ENCODE measurements around the gene UBC. TPM values are rescaled to one million over a fixed set of nuclear protein-coding genes. Genes with fewer than 3 reads are reported as not detected.
"Not testable (repeated sequence)": the region's sequence is repeated elsewhere in the genome, so short reads cannot be mapped to it uniquely, and the experiment has no call there.

UBC gene
- total RNA-seq, 2 donors from 2014 or later: 938 to 1,145 TPM

DNA sequence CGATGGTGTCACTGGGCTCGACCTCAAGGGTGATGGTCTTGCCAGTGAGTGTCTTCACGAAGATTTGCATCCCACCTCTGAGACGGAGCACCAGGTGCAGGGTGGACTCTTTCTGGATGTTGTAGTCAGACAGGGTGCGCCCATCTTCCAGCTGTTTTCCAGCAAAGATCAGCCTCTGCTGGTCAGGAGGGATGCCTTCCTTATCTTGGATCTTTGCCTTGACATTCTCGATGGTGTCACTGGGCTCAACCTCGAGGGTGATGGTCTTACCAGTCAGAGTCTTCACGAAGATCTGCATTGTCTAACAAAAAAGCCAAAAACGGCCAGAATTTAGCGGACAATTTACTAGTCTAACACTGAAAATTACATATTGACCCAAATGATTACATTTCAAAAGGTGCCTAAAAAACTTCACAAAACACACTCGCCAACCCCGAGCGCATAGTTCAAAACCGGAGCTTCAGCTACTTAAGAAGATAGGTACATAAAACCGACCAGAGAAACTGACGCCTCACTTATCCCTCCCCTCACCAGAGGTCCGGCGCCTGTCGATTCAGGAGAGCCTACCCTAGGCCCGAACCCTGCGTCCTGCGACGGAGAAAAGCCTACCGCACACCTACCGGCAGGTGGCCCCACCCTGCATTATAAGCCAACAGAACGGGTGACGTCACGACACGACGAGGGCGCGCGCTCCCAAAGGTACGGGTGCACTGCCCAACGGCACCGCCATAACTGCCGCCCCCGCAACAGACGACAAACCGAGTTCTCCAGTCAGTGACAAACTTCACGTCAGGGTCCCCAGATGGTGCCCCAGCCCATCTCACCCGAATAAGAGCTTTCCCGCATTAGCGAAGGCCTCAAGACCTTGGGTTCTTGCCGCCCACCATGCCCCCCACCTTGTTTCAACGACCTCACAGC is 717 bp downstream of the UBC start:
- H3K27me3 ChIP-seq: no peaks in the 10 kb centered on the region
- peaks cover 0 to 68% of the 10 kb centered on the region in 2 donors for H3K4me1 ChIP-seq
- H3K27ac ChIP-seq: peak overlapping the region; percentile 100
- peak; percentile 88 for DNase-seq (ENCODE audit: low spot score)
- peak overlapping the region; percentile 78 to 86 for H3K4me3 ChIP-seq
- peak in 1 of 2 donors; percentile 61 for TF ChIP-seq CTCF (IDR thresholded peaks at IDR 0.05)
- peaks cover 39% of the 10 kb centered on the region for H3K36me3 ChIP-seq
- H3K9me3 ChIP-seq: no peaks in the 10 kb centered on the region

- not testable (repeated sequence) for DNase-seq (ENCODE audit: low spot score); H3K27me3 ChIP-seq; H3K9me3 ChIP-seq
- Histone ChIP-seq H3K36me3 (peaks cover 39% of the 10 kb centered on the region), H3K4me3 (peak overlapping the region; percentile 78 to 86), H3K4me1 (peaks cover 0 to 58% of the 10 kb centered on the region in 2 donors), H3K27ac (peak overlapping the region; percentile 100)
Measured at GRCh38 chr12:124912529-124913287, 1.7 kb downstream of the UBC start.

GRCh38 chr12:124911521-124911920 is 2.9 kb downstream of the UBC start:
- DNase-seq (ENCODE audit: low spot score); H3K9me3 ChIP-seq; H3K27me3 ChIP-seq: not testable (repeated sequence)
- H3K36me3 ChIP-seq: peaks cover 39% of the 10 kb centered on the region
- H3K27ac ChIP-seq: peak overlapping the region in 1 of 2 donors; percentile 62
- H3K4me1 ChIP-seq: peaks cover 0 to 53% of the 10 kb centered on the region in 2 donors
- H3K4me3 ChIP-seq: peak overlapping the region; percentile 9 to 31

DNA sequence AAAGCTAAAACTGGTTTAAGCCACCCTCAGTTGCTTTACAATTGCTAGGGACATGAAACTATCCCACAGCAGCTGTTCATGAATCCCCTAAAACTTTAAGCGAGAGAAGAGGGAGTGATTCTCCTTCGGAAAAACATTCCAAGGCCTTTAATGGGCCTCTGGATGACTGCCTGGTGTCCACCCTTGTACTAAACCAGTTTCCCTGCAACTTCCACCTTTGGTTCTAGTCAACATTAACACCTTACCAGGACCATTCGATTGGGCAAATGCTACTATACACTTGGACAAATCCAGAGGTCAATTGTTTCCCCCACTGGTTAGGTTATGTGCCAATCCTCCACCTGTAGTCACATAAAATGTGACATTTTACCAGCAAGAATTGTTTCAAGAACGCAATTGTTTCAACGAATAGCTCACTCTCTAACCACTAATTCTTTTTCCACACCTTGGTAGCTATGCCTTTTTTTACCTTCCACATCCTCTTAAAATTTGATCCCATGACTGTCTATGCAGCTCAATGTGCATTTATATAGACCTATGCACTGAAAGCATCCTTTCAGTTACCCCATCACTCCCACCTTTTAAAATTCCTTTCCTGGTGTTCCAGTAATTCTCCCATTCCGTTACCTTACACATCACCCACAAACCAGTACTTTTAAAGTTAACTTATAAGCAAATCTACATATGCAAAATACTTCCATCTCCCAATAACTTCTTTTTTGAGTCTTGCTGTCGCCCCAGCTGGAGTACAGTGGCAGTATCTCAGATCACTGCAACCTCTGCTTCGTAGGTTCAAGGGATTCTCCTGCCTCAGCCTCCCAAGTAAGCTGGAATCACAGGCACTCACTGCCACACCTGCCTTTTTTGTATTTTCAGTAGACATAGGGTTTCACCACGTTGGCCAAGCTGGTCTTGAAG is 3.6 kb downstream of the UBC start:
- Histone ChIP-seq H3K27me3 (no peaks in the 10 kb centered on the region), H3K27ac (peak overlapping the region; percentile 20 to 62), H3K36me3 (peaks cover 39% of the 10 kb centered on the region), H3K4me3 (peak overlapping the region; percentile 9 to 31), H3K4me1 (peaks cover 0 to 46% of the 10 kb centered on the region in 2 donors), H3K9me3 (no peaks in the 10 kb centered on the region)
- no peak for TF ChIP-seq CTCF (IDR thresholded peaks at IDR 0.05)
- DNase-seq (ENCODE audit: low spot score): no peak

GRCh38 chr12:124909831-124910560 is 4.5 kb downstream of the UBC start:
- H3K36me3 ChIP-seq: peaks cover 39% of the 10 kb centered on the region
- H3K4me1 ChIP-seq: peaks cover 0 to 42% of the 10 kb centered on the region in 2 donors
- no peaks in the 10 kb centered on the region for H3K9me3 ChIP-seq
- peak overlapping the region in 1 of 2 donors; percentile 31 for H3K4me3 ChIP-seq
- TF ChIP-seq CTCF (IDR thresholded peaks at IDR 0.05): no peak
- DNase-seq (ENCODE audit: low spot score): no peak
- no peaks in the 10 kb centered on the region for H3K27me3 ChIP-seq
- H3K27ac ChIP-seq: peak overlapping the region; percentile 20 to 62

Measured in right atrium auricular region (tissue), 2 donors.